NCI-H187 (cell line): Measurements from ENCODE around the gene P2RX1.

Experiments used
- DNase-seq, 2 experiments: peaks; one replicate each; lab custom pipeline; 2025; lab: John Stamatoyannopoulos, UW

P2RX1 gene

DNA sequence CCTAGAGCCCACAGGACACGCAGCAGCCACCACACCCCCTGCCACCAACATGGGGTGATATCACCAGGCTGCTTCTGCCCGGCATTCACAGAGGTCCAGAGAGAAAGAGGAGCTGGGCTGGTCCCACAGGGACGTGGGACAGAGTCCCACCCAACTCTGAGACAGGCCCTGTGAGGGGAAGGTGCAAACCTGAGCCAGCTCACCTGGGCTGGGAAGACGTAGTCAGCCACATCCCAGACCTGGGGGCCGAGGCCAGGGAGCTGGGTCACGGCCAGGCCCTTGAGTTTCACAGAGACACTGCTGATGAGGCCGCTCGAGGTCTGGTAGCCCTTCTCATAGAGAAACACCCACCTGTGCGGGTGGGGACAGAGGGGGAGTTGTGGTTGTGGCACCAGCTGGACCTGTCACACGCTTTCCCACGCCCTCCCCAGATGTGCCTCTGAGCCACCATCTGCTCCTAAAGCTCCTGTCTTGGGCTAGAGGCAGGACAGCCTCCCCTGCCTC, 11.2 kb downstream of the P2RX1 start:
- no peak for DNase-seq

DNA sequence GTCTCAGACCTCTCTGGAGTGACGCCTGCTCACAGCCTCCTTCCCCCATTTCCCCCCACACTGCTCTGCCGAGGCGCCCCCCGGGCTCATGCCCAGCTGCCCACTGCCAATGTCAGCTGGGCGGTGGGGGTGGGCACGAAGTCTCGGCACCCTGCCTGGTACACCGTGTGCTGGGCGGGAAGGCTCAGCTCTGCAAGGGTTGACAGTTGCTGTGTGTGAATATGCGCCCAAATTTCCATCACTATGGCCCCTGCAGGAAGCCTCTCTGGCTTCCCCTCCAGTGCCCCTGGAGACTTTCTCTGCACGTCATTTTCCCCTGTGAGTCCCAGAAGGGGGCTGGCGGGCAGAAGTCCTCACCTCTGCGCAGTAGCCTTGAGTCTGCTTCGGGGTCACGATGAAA, 11.8 kb downstream of the P2RX1 start:
- no peak for DNase-seq

DNA sequence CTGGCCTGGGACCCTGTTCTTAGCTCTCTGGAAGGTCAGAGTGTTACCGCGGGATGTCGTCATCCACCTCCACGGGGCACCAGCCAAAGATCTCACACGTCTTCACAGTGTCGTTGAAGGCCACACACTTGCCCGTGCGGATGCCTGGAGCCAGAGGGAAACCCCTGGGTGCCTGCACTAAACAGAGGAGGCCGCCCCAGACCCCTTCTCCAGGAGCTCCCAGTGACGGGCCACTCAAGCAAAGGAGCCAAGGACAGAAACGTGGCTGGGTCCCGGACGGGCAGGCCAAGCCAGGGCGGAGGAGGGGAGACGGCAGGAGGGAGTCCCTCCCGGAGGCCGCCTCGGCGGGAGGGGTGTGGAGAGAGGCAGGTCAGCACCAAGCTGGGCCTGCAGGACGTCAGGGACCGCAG, 12.4 kb downstream of the P2RX1 start:
- DNase-seq: no peak

DNA sequence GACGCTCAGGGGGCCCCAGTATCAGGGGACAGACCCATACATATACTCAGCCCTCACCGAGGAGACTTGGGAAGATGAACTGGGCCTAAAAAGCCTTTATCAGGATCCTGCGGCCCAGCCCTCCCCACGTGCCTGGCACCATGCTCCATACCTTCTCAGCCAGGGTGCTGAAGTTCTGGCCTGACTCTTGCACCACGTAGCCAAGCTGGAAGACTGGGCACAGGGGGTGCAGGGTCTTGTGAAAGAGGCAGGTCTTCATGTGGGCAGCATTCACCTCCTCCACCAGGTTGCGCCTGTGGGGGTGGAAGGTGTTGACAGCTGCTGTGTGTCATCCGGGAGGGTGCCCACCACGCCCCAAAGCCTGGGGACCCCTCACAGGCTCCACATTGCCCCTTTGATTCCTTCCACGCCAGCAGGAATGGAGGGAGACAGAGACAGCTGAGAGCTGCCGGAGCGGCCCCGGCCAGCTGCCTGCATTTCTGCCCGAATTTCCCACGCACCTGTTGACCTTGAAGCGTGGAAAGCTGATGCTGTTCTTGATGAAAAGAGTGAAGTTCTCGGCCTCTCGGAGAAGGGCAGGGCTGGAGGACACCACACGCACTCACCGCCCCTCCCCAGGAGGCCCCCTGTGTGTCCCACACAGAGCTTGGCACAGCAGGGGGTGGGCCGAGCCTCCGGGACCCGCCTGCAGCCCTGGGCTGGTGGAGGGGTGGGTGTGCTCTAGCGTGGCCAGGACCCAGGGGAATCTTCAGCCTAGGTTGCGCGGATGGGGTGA, 13.0 kb downstream of the P2RX1 start:
- DNase-seq: no peak

DNA sequence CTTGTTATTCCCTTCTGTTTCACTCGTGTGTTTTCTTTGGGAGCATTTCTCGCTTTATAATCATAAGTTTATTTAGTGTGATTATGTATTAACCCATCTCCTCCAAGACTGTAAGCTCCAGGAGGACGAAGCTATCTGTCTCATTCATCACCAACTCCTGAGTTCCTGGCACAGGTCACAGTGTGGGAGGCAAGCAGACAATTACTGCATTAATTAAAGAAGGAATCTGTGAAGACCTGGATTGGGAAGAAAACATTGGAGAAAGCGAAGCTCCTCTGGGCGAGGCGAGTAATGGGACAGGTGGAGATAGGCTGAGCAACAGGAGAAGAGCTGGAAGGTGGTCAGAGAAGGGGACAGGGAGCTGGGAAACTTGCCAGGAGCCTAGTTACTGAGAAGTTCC, 15.6 kb downstream of the P2RX1 start:
- no peak for DNase-seq

DNA sequence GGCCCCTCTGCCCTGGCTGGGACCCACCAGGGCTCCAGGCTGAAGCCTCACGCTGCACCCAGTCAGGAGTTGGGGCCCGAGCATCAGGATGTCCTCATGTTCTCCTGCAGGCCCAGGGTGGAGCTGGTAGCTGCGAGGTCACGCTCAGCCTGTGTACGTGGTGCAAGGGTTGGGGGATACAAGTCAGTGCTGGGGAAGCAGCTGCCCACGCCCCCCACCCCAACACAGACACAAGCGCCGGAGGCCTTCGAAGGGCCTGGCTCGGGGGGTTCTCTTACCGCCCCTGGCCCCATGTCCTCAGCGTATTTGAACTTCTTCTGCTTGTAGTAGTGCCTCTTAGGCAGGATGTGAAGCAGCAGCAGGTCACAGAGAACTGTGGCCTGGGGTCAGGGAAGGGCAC, 18.5 kb downstream of the P2RX1 start:
- DNase-seq: no peak

DNA sequence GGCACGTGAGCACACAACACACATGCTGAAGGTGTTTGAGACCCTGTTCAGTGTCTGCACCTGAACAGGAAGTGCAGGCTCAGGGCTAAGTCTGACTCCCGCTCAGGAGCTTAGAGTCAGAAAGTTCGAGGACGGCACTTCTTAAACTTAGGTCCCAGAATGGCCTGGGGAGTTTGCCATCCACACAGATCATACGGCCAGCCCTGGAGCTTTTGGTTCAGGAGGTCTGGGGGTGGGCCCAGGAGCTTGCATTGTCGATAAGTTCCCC, 19.4 kb downstream of the P2RX1 start:
- DNase-seq: no peak

DNA sequence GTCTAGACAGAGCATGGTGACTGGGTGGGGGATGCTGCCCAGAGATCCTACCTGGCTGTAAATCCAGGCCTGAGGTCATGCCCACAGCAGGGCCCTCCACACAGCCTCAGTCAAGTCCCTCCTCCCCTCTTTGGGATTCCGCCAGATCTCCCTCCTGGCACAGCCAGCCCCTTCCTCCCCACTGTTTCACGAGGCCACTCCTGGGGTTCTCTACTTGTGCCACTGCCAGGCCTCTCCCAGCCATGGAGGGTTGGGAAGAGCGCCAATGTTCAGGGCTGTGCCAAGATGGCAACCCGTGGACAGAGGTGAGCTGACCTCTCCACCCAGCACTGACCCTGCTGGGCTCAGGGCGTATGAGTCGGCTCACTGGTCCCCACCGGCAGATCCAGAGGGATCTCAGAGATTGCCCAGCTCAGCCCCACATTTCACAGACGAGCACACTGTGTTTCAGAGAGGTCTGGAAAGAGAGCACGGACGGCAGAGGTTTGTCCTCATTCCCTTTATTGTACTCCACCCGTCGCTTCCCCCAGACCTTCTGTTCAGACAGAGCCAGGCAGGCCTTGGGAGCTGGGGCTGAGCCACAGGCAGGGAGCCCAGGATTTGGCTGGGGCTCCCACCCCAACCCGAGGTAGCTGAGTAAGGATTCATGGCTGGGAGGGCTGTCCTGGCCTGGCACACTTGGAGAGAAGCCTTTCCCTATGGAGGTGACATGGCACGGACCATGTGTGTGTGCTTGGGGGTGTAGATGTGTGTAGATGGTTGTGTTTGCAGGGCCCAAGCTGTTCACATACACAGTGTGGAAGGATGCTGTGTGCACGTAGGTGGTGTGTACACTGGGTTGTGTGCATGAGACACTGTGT, 19.9 kb downstream of the P2RX1 start:
- no peak for DNase-seq

DNA sequence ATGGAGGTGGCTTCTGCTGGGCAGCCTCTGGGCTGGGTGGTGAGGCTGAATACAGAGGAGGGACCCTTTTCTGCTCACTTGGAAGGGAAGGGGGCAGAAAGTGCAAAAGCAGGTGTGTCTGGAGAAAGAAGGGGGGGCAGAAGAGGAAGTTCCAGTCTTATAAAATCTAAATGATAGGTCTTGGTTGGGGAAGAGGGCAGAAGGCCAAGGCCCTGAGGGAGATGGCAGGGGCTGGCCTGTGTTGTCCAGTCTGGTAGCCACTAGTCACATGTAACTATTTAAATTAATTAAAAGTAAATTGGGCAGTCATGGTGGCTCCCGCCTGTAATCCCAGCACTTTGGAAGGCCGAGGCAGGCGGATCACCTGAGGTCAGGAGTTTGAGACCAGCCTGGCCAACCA, 20.9 kb downstream of the P2RX1 start:
- DNase-seq: no peak

DNA sequence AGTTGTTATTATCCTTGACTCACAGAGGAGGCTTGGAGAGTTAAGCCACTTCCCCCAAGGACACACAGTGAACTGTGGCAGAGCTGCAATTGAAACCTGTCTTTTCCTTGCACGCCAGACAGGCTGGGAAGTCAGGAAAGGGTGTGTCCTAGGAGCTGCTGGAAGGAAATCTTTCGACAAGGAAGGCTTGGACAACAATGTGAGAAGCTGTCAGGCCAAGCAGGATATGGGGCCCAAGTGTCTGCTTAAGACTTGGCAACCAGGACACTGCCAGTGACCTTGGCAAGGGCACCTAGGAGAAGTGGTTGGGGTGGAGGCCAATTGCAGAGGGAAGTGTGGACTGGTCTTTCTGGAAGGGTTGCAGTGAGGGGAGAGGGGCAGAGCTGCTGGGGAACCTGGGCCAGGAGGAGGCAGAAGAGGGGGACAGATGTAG, 21.3 kb downstream of the P2RX1 start:
- DNase-seq: no peak

DNA sequence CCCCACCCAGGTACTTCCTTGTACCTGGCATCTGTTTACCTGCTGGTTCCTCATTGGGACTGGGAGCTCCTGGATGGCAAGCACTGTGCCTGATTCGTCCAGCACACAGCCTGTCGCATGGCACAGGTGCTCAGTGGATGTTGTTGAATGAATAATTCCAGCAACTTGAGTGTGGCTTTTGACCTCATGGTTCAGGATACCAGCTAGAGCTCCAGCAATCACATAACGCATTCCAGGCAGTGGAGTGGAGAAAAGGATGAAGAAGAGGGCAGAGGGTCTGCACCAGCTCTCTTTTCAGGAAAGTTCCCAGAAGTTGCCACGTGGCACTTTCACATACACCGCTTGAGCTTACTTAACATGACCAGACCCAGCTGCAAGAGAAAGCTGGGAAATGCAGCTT, 22.1 kb downstream of the P2RX1 start:
- DNase-seq: no peak

DNA sequence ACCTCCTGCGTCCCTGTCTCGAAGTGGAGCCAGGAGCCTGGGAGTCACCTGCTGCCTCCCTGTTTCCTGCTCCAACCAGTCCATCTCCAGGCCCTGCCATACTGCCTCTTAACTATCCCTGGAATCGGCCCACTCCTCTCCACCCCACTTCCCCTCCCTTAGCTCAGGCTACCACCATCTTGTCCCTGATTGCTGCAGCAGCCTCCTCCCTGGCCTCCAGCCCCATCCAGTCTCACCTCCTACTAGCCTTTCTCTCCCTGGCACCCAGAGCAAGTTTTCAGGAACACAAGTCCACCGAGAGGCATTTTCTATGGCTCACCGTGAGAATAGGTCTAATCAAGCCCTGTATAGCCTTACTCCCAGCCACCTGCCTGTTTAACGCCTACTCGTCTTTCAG, 22.5 kb downstream of the P2RX1 start:
- no peak for DNase-seq

DNA sequence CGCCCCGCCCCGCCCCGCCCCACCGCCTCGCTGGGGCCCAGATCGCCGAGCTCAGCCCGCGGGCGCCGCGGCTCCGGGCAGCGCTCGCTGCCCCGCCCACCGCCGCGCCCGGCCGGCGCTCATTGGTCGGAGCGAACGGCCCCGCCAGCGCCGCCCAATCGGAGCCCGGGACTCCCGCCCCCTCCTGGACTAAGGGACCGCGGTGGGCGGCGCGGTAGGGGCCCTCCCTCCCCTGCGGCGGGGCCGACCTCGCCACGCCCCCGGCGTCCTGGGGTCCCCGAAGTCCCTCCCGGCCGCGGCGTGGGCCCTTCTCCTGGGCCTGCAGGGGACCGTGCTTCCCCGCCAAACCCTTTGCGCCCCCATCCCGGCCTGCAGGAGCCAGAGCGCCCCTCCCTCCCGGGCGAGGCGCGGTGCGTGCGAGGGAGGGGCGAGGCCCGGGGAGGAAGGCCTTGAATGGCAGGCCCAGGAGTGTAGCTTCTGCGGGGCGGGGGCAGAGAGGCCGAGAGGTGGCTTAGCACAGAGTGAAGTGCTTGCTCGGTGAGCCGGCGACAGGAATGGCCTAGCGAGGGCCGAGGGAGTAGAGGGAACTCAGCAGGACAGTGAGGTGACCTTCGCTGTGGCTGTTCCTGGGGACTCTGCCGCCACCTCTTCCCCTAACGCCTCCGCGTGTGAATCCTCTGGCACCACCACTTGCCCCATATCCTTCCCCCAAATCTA, 23.1 kb downstream of the P2RX1 start, which contains the start of gene CAMKK1:
Gene CAMKK1 (minus strand): TSS at position 51 of the 717 bp plus-strand sequence. CDS start 7,366 bp downstream, outside the sequence.
- DNase-seq: peak; percentile 72 to 84

DNA sequence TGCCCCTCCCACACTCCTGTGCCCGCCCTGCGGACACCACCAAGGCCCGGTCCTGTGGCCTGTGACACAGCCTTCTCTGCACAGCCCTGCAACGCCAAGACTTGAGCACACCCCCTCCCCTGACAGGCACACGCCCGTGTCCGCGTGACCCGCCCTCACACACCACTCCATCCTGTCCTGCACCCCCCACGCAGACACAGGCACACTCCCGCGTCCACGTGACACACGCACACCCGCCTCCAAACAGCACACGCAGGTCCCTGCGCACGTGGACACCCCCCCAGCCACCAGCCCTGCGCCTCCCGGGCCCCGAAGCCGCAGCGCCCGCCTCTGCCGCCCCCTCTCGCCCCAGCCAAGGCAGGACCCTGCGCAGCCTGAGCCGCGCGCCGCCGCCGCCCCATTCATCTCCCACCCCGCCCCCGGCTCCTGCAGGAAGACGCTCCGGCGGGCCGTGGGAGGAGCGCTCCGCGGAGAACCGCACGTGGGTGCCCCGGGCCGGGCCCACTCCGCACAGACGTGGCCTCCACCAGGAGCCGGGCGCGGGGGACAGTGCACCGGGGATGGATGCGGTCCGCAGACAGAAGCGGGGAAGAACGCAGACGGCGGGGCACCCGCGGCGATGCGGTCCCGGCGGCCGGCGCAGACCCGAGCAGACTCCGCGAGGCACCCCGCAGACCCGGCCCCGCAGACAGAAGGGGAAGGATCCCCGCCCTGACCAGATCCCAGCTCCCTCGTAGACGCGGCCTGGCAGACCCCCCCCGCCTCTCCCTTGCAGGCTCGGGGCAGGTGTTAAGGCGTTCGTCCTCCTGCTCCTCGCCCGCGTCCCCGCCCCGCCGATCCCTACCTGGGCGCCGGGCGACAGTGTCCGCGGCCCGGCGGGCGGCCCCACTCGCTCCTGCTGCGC, 23.9 kb downstream of the P2RX1 start:
- DNase-seq: no peak

DNA sequence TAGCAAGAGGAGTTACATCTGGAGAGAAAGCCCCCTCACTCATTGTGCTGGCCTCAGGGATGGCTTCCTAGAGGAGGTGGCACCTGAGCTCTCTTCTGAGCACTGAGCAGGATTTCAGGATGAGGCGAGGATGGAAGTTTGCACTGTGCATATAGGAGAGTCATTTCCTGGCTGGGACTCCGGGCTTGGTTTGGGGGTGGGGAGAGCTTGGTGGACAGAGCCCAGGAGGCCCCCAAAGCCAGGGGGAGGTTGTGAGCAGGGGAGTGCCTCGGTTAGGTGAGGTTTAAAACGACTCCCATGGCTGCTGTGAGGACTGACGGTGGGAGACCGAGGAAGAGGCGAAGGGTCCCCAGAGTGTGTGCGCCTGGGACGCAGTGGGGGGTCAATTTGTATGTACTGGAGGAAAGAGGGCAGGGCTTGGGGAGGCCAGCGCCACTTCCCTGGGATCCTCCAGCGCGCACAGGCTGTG, 24.6 kb downstream of the P2RX1 start:
- no peak for DNase-seq

DNA sequence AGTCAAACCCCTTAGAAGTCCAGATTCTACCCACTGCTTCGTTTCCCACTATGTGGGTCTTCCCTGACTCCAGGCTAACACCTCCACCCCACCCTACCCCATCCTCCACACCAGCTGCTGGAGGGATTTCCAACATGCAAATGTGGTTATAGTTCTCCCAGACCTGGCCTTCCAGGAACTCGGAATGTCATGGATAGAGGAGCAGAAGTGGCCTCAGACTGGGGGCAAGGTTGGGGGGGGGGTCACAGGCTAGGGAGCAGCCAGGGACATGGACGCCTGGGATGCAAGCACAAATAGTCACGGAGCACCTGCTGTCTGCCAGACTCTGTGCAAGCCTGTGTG, 25.4 kb downstream of the P2RX1 start:
- DNase-seq: no peak

DNA sequence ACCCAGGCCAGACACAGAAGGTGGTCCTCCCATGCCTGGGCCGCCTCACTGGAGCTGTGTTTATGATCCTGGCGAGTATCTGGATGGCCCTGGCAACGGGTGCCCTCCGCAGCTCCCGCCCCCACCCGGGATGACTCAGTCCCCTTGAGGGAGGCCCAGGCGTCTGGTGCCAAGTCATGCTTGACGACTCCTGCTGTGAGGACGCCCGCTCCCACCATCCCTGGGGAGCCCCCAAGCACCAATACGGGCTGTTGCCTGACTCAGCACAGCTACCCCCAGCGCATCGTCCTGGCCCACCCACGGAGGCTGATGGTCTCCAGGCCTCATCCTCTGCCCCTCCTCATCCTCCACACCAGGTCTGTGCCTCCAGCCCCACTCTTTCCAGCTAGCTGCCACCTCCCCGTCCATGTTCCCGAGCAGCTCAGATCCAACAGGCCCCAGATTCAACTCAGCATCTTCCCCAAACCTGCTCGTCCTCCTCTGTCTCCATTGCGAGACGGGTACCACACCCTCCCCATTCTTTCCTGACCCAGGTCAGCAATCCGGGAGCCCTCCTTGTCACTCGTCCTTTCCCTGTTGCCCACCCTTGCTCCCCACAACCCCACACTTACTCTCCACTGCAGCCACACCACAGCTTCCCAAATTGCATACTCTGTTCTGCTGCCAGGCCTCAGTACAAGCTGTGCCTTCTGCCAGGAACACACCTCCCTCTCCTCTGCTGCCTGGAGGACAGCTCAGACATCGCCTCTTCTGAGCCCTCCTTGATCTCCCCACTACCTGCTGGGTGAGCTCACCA, 26.0 kb downstream of the P2RX1 start:
- no peak for DNase-seq

DNA sequence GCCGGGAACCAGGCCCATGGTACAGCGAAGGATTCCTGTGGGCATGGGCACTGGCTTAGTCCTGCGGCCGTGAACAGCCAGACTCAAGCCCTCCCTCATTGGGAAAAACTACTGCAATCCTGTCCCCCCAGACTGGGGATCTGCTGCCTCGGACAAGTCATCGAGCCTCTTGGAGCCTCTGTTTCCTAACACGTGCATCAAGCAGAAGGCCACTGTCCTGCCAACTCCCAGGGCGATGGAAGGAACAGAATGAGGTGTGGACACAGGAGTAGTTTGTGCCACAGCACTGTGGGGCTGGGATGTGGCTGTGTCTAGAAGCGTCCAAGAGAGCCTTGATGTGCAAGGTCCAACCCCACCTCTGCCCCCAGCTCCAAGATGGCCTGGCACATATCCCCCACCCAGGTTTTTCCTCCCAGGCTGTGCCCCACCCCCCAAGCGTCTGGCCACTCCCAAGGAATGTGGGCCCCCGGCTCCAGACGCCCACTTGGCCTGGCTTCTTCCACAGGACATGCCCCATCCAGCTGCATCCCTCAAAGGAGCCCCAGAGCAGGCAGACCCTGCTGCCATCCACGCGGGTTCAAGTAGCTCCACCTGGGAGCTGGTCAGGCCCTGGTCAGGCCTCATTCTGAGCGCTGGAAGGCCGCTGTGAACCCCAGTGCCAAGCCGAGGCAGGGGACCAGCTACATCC, 26.8 kb downstream of the P2RX1 start:
- no peak for DNase-seq

DNA sequence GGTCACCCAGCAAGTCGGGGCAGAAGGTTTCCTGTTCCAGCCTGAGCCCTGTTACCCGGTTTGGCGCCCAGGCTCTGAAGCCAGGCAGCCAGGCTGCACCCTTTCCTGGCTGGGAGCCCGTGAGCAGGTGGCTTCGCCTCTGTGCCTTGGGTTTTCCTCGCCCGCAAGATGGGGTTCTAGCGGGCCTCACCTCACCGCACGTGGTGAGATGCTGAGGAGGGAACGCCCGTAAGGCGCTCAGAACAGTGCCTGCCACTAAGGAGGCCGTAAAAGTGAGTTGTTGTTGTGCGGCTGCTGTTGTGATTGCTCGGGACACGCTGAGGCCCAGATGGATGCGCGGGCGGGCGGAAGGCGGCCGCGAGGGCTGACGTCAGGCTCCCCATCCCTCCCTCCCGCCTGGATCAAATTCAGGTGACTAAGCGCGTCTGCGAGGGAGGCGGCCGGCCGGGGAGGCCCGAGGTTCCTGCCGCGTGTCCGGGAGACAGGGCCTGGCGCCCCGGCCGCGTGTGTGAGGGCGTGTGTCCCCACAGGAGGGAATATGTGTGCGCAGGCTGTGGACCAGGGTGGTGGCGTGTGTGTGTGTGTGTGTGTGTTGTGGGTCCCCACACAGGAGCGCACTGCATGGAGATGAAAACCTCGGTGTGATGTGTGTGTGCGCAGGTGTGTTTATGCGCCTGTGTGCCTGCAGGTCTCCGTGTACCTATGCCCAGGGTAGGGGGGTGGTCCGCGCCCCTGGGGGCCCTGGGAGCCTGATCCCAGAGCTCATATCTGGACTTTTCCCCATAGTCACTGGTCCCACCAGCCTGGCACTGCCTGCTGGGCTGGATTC, 27.7 kb downstream of the P2RX1 start:
- peak; percentile 22 to 36 for DNase-seq
